C4-2B (cell line): ENCODE results near the gene PROSER2.

Experiments
- H3K27ac ChIP-seq: fragments of 450-650 bp; 2 replicates; pipeline ENCODE4 v1.5.1; 2017
- CTCF ChIP-seq: fragments of 450-650 bp; conservative IDR thresholded peaks from 2 replicates; pipeline ENCODE4 v1.5.1; 2017; ENCODE audit warnings: mild to moderate bottlenecking
- ZFX ChIP-seq: fragments of 450-650 bp; IDR thresholded peaks from 2 replicates; pipeline ENCODE4 v1.6.1; 2017

Gene PROSER2

GRCh38 chr10:11861811-11862428 lies 38.8 kb downstream of the PROSER2 start:
- TF ChIP-seq ZFX (no peak), CTCF (no peak)
- H3K27ac ChIP-seq: no peak overlapping the region

GRCh38 chr10:11863353-11864109 lies 40.4 kb downstream of the PROSER2 start:
- TF ChIP-seq ZFX (no peak), CTCF (no peak)
- H3K27ac ChIP-seq: no peak overlapping the region

- no peak overlapping the region for H3K27ac ChIP-seq
- no peak for TF ChIP-seq ZFX
- no peak for TF ChIP-seq CTCF
Measured at GRCh38 chr10:11864727-11865126, 41.6 kb downstream of the PROSER2 start.

- H3K27ac ChIP-seq: no peak overlapping the region
- TF ChIP-seq CTCF (no peak), ZFX (no peak)
Measured at GRCh38 chr10:11865561-11865960, 42.4 kb downstream of the PROSER2 start.

- TF ChIP-seq ZFX (no peak), CTCF (no peak)
- H3K27ac ChIP-seq: no peak overlapping the region
Measured at GRCh38 chr10:11866199-11866925, 43.2 kb downstream of the PROSER2 start.

- no peak overlapping the region for H3K27ac ChIP-seq
- TF ChIP-seq CTCF (no peak), ZFX (no peak)
Measured at GRCh38 chr10:11869219-11869618, 46.1 kb downstream of the PROSER2 start.
